ENCODE data around the gene CHAT. TPM values are rescaled to one million over a fixed set of nuclear protein-coding genes. Genes with fewer than 3 reads are reported as not detected.

The CHAT gene
- total RNA-seq, 4 donors from 2014 or later: not detected

DNA sequence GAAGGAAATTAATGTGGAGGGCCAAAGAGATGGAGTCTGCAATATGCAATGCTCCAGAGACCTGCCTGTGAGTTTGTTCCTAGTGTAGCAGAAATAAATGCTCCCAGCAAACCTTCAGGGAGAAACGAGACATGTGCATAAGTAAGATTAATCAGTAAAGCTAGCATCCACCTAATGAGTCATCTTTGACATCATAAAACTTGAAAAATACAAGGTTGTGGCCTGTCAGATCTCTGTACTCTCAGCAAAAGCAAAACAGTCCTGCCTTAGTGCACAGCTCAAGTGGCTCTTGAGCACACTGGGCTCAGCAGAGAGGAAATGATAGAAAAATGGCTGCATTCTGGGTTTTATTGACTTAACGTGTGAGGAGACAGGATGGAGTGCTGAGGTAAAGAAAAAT, 42.4 kb upstream of the CHAT start:
- 15 to 16% methylated on average over 2 of the region's 2 CpGs for WGBS, 2 donors
- TF ChIP-seq POLR2A (IDR thresholded peaks at IDR 0.05): no peak
- TF ChIP-seq, protein P1, sequence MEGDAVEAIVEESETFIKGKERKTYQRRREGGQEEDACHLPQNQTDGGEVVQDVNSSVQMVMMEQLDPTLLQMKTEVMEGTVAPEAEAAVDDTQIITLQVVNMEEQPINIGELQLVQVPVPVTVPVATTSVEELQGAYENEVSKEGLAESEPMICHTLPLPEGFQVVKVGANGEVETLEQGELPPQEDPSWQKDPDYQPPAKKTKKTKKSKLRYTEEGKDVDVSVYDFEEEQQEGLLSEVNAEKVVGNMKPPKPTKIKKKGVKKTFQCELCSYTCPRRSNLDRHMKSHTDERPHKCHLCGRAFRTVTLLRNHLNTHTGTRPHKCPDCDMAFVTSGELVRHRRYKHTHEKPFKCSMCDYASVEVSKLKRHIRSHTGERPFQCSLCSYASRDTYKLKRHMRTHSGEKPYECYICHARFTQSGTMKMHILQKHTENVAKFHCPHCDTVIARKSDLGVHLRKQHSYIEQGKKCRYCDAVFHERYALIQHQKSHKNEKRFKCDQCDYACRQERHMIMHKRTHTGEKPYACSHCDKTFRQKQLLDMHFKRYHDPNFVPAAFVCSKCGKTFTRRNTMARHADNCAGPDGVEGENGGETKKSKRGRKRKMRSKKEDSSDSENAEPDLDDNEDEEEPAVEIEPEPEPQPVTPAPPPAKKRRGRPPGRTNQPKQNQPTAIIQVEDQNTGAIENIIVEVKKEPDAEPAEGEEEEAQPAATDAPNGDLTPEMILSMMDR (IDR thresholded peaks at IDR 0.05): no peak
- no peaks in the 10 kb centered on the region for H3K9me3 ChIP-seq
- intact Hi-C loops (cut with DNase I): no loop called here
- H3K4me3 ChIP-seq (replicated peaks in 1 of 3): no peak overlapping the region
- peak; percentile 36 to 43 for DNase-seq
- H3K4me1 ChIP-seq: peaks cover 0 to 15% of the 10 kb centered on the region in 2 donors
- H3K27me3 ChIP-seq: no peaks in the 10 kb centered on the region
- H3K27ac ChIP-seq: no peak overlapping the region
- H3K36me3 ChIP-seq: no peaks in the 10 kb centered on the region

DNA sequence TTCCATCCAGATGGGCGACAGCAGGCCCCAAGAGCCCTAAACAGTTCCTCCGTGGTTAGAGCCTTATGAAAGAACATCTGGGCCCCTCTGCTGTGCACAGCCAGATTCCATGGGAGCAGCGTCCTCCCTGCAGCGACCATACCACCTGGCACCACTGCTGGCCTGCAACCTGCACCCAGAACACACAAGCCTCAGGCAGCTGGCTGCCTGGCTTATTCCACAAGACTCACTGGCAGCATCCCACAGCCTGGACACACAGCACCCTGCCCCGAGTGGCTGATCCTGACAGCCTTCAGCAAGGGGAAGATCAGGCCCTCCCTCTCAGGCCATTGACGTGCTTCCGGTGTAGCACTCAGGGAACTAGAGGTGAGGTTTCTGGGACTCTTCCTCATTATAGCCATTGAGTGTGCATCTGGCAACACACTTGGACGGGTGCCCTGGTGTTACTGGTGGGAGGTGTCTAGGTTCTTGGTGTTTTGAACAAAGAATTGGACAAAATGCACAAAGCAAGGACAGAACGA, 41.2 kb upstream of the CHAT start:
- Histone ChIP-seq H3K9me3 (no peaks in the 10 kb centered on the region), H3K27ac (no peak overlapping the region), H3K27me3 (no peaks in the 10 kb centered on the region), H3K4me3 (replicated peaks in 1 of 3) (no peak overlapping the region), H3K36me3 (no peaks in the 10 kb centered on the region), H3K4me1 (peaks cover 0 to 15% of the 10 kb centered on the region in 2 donors)
- 77 to 86% methylated on average over 8 to 9 of the region's 9 CpGs for WGBS, 2 donors
- no peak for DNase-seq
- TF ChIP-seq, protein P1 (IDR thresholded peaks at IDR 0.05): no peak
- TF ChIP-seq POLR2A (IDR thresholded peaks at IDR 0.05): no peak
- intact Hi-C loops (cut with DNase I): no loop called here

DNA sequence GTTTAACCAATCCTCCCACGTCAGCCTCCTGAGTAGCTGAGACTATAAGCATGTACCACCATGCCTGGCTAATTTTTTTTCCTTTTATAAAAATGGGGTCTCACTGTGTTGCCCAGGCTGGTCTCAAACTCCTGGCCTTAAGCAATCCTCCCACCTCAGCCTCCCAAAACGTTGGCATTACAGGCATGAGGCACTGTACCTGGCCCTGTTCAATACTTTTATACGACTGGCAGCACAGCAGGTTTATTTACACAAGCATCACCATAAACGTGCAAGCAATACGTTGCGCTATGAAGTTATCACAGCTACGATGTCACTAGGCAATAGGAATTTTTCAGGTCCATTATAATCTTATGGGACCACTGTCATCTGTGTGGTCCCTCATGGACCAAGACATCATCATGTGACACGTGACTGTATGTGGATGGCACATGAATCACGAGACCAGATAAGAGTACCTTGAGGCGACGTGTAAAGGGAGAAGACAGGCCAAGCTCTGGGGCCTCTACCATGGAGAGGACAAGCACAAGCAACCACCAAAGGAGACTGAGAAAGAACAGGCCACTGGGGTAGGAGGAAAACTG, 38.3 kb upstream of the CHAT start:
- intact Hi-C loops (cut with DNase I): no loop called here
- Histone ChIP-seq H3K27ac (no peak overlapping the region), H3K4me1 (peaks cover 0 to 7% of the 10 kb centered on the region in 2 donors), H3K27me3 (no peaks in the 10 kb centered on the region), H3K36me3 (no peaks in the 10 kb centered on the region), H3K4me3 (replicated peaks in 1 of 3) (no peak overlapping the region), H3K9me3 (no peaks in the 10 kb centered on the region)
- DNase-seq: no peak
- TF ChIP-seq POLR2A (IDR thresholded peaks at IDR 0.05): no peak
- TF ChIP-seq, protein P1 (IDR thresholded peaks at IDR 0.05): no peak
- 87 to 89% methylated on average over 11 of the region's 11 CpGs for WGBS, 2 donors

DNA sequence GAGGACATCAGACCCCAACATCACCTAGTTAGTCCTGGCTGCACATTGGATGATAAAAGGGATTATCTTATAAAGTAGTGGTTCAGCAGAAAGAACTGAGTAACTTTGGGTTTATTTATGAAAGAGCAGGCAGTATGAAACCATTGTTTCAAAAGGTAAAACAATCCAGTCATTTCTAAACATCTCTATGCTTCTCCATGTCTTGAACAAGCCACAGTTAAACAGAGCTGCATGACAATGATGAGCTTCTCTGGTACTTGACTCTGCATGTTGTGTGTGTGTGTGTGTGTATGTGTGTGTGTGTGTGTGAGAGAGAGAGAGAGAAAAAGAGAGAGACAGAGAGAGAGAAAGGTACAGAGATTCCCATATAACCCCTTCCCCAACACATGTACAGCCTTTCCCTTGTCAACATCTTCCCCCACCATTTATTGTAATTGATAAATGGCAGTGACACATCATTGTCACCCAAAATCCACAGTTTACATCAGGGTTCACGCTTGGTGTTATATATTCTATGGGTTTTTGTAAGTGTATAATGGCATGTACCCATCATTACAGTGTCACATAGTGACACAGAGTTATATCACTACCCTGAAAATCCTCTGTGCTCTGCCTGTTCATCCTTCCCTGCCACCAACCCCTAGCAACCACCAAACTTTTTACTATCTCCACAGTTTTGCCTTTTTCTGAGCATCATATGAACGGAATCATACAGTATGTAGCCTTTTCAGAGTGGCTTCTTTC, 36.5 kb upstream of the CHAT start:
- 75 to 92% methylated on average over 2 of the region's 2 CpGs for WGBS, 2 donors
- DNase-seq: no peak
- no peaks in the 10 kb centered on the region for H3K9me3 ChIP-seq
- H3K27ac ChIP-seq: no peak overlapping the region
- H3K27me3 ChIP-seq: no peaks in the 10 kb centered on the region
- intact Hi-C loops (cut with DNase I): no loop called here
- no peak overlapping the region for H3K4me3 ChIP-seq (replicated peaks in 1 of 3)
- TF ChIP-seq POLR2A (IDR thresholded peaks at IDR 0.05): no peak
- TF ChIP-seq, protein P1 (IDR thresholded peaks at IDR 0.05): no peak
- H3K4me1 ChIP-seq: no peaks in the 10 kb centered on the region
- no peaks in the 10 kb centered on the region for H3K36me3 ChIP-seq

DNA sequence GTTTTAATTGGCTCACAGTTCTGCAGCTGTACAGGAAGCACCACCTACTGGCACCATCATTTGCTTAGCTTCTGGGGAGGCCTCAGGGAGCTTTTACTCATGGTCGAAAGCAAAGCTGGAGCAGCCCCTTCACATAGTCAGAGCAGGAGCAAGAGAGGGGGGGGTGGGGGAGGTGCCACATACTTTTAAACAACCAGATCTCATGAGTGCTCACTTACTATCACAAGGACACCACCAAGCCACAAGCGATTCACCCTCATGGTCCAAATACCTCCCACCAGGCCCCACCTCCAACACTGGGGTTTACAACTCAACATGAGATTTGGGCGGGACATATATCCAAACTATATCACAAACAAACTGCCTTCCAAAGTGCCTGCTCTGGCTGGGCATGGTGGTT, 35.4 kb upstream of the CHAT start:
- no peak for TF ChIP-seq POLR2A (IDR thresholded peaks at IDR 0.05)
- TF ChIP-seq, protein P1 (IDR thresholded peaks at IDR 0.05): no peak
- intact Hi-C loops (cut with DNase I): no loop called here
- Histone ChIP-seq H3K27me3 (no peaks in the 10 kb centered on the region), H3K36me3 (no peaks in the 10 kb centered on the region), H3K27ac (no peak overlapping the region), H3K4me1 (no peaks in the 10 kb centered on the region), H3K4me3 (replicated peaks in 1 of 3) (no peak overlapping the region), H3K9me3 (no peaks in the 10 kb centered on the region)
- DNase-seq: no peak
- WGBS, 2 donors: 87 to 91% methylated on average over 3 of the region's 3 CpGs
